PC-3 (cell line): ENCODE measurements around the gene CPLANE2. TPM values are rescaled to one million over a fixed set of nuclear protein-coding genes. Genes with fewer than 3 reads are reported as not detected.
A peak's percentile ranks its signal among the peaks of the same experiment; 100 is the strongest.

Experiments
- ATAC-seq: fragments of 200-7000 bp; cut with Tn5 transposase; 2 replicates; pipeline ENCODE4 v1.9.1; 2020; ENCODE audit warnings: mild to moderate bottlenecking, moderate library complexity
- BruUV-seq: library from RNA; stranded (reverse); fragments of 400-500 nt; replicated peaks from 2 replicates; lab custom pipeline; 2021; lab: Mats Ljungman, UMichigan
- CTCF ChIA-PET: fragments of 300-600 bp; sonication (Branson Sonifier 250); formaldehyde crosslinking; loops from one replicate; lab custom pipeline; 2022; ENCODE audit warnings: antibody characterized with exemption; lab: Charles Lee
- POLR2A ChIA-PET: fragments of 300-600 bp; sonication (Branson Sonifier 250); formaldehyde crosslinking; loops from one replicate; lab custom pipeline; 2022; ENCODE audit warnings: antibody characterized with exemption; ENCODE audit not compliant: unreplicated experiment; lab: Charles Lee
- DNase-seq: peaks from one replicate; pipeline ENCODE4 v3.0.0-alpha.2; 2015
- H2AFZ ChIP-seq: fragments of 300-600 bp; sonication (generic); 2 replicates; pipeline ENCODE4 v1.6.0; 2016; ENCODE audit warnings: antibody characterized with exemption, low read length
- H3F3A ChIP-seq: fragments of 300-600 bp; sonication (generic); one replicate; pipeline ENCODE4 v1.6.0; 2017; ENCODE audit warnings: antibody characterized with exemption, low read length, control low read depth, mild to moderate bottlenecking; ENCODE audit not compliant: unreplicated experiment
- H3K27ac ChIP-seq: fragments of 300-600 bp; sonication (generic); 2 replicates; pipeline ENCODE4 v1.5.1; 2016; ENCODE audit warnings: mild to moderate bottlenecking, low read length
- H3K27me3 ChIP-seq: fragments of 300-600 bp; sonication (generic); 2 replicates; pipeline ENCODE4 v1.6.1; 2016; ENCODE audit warnings: low read length, mixed read lengths
- H3K36me3 ChIP-seq: fragments of 300-600 bp; sonication (generic); 2 replicates; pipeline ENCODE4 v1.6.1; 2016; ENCODE audit warnings: low read depth, mixed run types, low read length, mixed read lengths
- H3K4me1 ChIP-seq: fragments of 300-600 bp; sonication (generic); 2 replicates; pipeline ENCODE4 v1.5.1; 2016; ENCODE audit warnings: low read length; ENCODE audit not compliant: insufficient read depth
- H3K4me2 ChIP-seq: fragments of 300-600 bp; sonication (generic); 2 replicates; pipeline ENCODE4 v1.6.0; 2016; ENCODE audit warnings: low read length
- H3K4me3 ChIP-seq: fragments of 300-600 bp; sonication (generic); 2 replicates; pipeline ENCODE4 v1.5.1; 2016; ENCODE audit warnings: mild to moderate bottlenecking, low read length, mixed read lengths
- H3K79me2 ChIP-seq: fragments of 300-600 bp; sonication (generic); 2 replicates; pipeline ENCODE4 v1.6.1; 2017; ENCODE audit warnings: low read length, mixed read lengths
- H3K9ac ChIP-seq: fragments of 300-600 bp; sonication (generic); 2 replicates; pipeline ENCODE4 v1.6.0; 2016; ENCODE audit warnings: mild to moderate bottlenecking, low read length
- H3K9me2 ChIP-seq: fragments of 300-600 bp; sonication (generic); replicated peaks from 2 replicates; pipeline ENCODE4 v1.6.1; 2016; ENCODE audit warnings: mixed run types, low read length, mixed read lengths
- H3K9me3 ChIP-seq: fragments of 300-600 bp; sonication (generic); 2 replicates; pipeline ENCODE4 v1.6.1; 2016; ENCODE audit warnings: low read length, mixed read lengths
- H4K20me1 ChIP-seq: fragments of 300-600 bp; sonication (generic); 2 replicates; pipeline ENCODE4 v1.6.1; 2016; ENCODE audit warnings: low read length, mixed read lengths
- CTCF ChIP-seq: fragments of 300-600 bp; sonication (generic); conservative IDR thresholded peaks from 2 replicates; pipeline ENCODE4 v1.5.1; 2017; ENCODE audit warnings: antibody characterized with exemption, low read depth, mild to moderate bottlenecking, low read length
- EZH2 ChIP-seq: fragments of 300-600 bp; sonication (generic); IDR thresholded peaks from one replicate; pipeline ENCODE4 v1.6.1; 2017; ENCODE audit warnings: antibody characterized with exemption, mild to moderate bottlenecking, low read length; ENCODE audit not compliant: unreplicated experiment
- intact Hi-C: fragments of 100-400 bp; cut with micrococcal nuclease; formaldehyde crosslinking; loops from 2 replicates; pipeline ENCODE4 v1.9.0; 2023
- total RNA-seq: library from RNA; depleted of rRNA; stranded (reverse); fragments of >200 nt; gene quantifications from 2 replicates; pipeline ENCODE4 v1.2.3, GENCODE V29; 2014

Gene CPLANE2
- total RNA-seq, 1 experiment from 2014 or later, result 9.6 TPM

GRCh38 chr1:16187748-16188401, 49.1 kb downstream of the CPLANE2 start:
- H3K4me1 ChIP-seq, result peaks cover 64% of the 10 kb centered on the region

GRCh38 chr1:16186655-16187235, 50.2 kb downstream of the CPLANE2 start:
- no TSS peak for BruUV-seq
- no peaks in the 10 kb centered on the region for H3K36me3 ChIP-seq
- no peak overlapping the region for H3K4me3 ChIP-seq
- no peaks in the 10 kb centered on the region for H4K20me1 ChIP-seq
- no peak overlapping the region for H2AFZ ChIP-seq
- H3K9me2 ChIP-seq, result no peaks in the 10 kb centered on the region
- no peaks in the 10 kb centered on the region for H3F3A ChIP-seq
- H3K27ac ChIP-seq, result peak overlapping the region; percentile 56
- POLR2A ChIA-PET, result interaction anchor here (0.6 kb wide), 1 partner anchor 30 kb away, joined by 16 read pairs; no protein-coding TSS in a partner anchor
- peak; percentile 2; the same call in 1 of the 2 replicates for ATAC-seq
- H3K79me2 ChIP-seq, result peaks cover 37% of the 10 kb centered on the region
- DNase-seq, result peak; percentile 56
- H3K27me3 ChIP-seq, result no peaks in the 10 kb centered on the region
- CTCF ChIA-PET, result interaction anchor here (0.7 to 1.1 kb wide), 4 partner anchors 23 to 62 kb away, joined by 3 to 7 read pairs (median 4); no protein-coding TSS in a partner anchor
- intact Hi-C loops, result loop anchor here (1.0 to 5.0 kb wide), 3 partner anchors 27 to 107 kb away; no protein-coding TSS in a partner anchor
- TF ChIP-seq CTCF (no peak), EZH2 (no peak)
- H3K4me2 ChIP-seq, result no peak overlapping the region; the same call in 1 of the 2 replicates
- no peaks in the 10 kb centered on the region for H3K9me3 ChIP-seq
- no peak overlapping the region for H3K9ac ChIP-seq
- peaks cover 75% of the 10 kb centered on the region for H3K4me1 ChIP-seq

More at GRCh38 chr1:16187748-16188401, 49.1 kb downstream of the CPLANE2 start:
- ATAC-seq, result peak; percentile 66
- Histone ChIP-seq H3K27me3 (no peaks in the 10 kb centered on the region), H2AFZ (no peak overlapping the region), H3K4me3 (no peak overlapping the region), H3K9me2 (no peaks in the 10 kb centered on the region), H3K79me2 (peaks cover 30% of the 10 kb centered on the region), H3K36me3 (no peaks in the 10 kb centered on the region), H3F3A (no peaks in the 10 kb centered on the region), H4K20me1 (no peaks in the 10 kb centered on the region), H3K27ac (peak overlapping the region; percentile 86), H3K4me2 (peak overlapping the region; percentile 59), H3K9me3 (no peaks in the 10 kb centered on the region), H3K9ac (peak overlapping the region; percentile 55)
- no TSS peak for BruUV-seq
- POLR2A ChIA-PET, result interaction anchor here (0.6 to 0.7 kb wide), 2 partner anchors 41 to 132 kb away, joined by 3 to 4 read pairs; no protein-coding TSS in a partner anchor
- TF ChIP-seq CTCF (peak; percentile 97), EZH2 (no peak)
- intact Hi-C loops, result loop anchor here (1.0 to 5.0 kb wide), 4 partner anchors 29 to 109 kb away; partner anchors contain the start of gene CPLANE2
- CTCF ChIA-PET, result interaction anchor here (1.0 to 1.1 kb wide), 2 partner anchors 24 to 110 kb away, joined by 3 to 7 read pairs; no protein-coding TSS in a partner anchor
- peak; percentile 93 for DNase-seq
